ENCODE data around the gene VSIG4. TPM values are rescaled to one million over a fixed set of nuclear protein-coding genes. Genes with fewer than 3 reads are reported as not detected.

Gene VSIG4
- total RNA-seq, 1 experiment from 2014 or later, result 0.10 TPM

GRCh38 chrX:66030505-66031317 lies 9.2 kb downstream of the VSIG4 start:
- CTCF ChIA-PET, result no interaction called here
- POLR2A ChIA-PET, result no interaction called here
- no TSS peak for BruUV-seq (replicated peaks)
- in situ Hi-C loops (cut with HindIII; ENCODE audit: low pct_unique_long_range_greater_than_20kb, low sequenced_read_pairs) (no loop called here), intact Hi-C loops (cut with micrococcal nuclease; ENCODE audit: unreplicated experiment) (no loop called here)
- ATAC-seq, result no peak
- peak; percentile 60 for TF ChIP-seq CTCF (IDR thresholded peaks at IDR 0.05)
- TF ChIP-seq POLR2AphosphoS5 (IDR thresholded peaks at IDR 0.05; ENCODE audit: low read depth, low read length), result no peak
- no peak for TF ChIP-seq REST (IDR thresholded peaks at IDR 0.05; ENCODE audit: insufficient read depth in 1 of 2, low read depth in 2 of 2, low read length in 1 of 2)
- TF ChIP-seq TCF7L2 (IDR thresholded peaks at IDR 0.05; ENCODE audit: low read depth, low read length), result no peak
- TF ChIP-seq SIN3A (IDR thresholded peaks at IDR 0.05; ENCODE audit: borderline replicate concordance, insufficient read depth, low read depth, low read length), result no peak
- DNase-seq (ENCODE audit: low read depth, low spot score), result peak; percentile 15
- Histone ChIP-seq H3K27me3 (ENCODE audit: control insufficient read depth, insufficient read depth, low read length) (no peaks in the 10 kb centered on the region), H3K4me3 (ENCODE audit: low read depth in 2 of 2, low read length in 2 of 2) (no peak overlapping the region), H3K27ac (ENCODE audit: low read length) (no peak overlapping the region), H3K4me1 (ENCODE audit: control insufficient read depth, insufficient read depth, low read length) (no peaks in the 10 kb centered on the region), H3K36me3 (ENCODE audit: control insufficient read depth, insufficient read depth, low read length) (no peaks in the 10 kb centered on the region), H3K9me3 (ENCODE audit: control insufficient read depth, insufficient read depth, low read depth, low read length) (no peaks in the 10 kb centered on the region)

- H3K27me3 ChIP-seq (ENCODE audit: control insufficient read depth, insufficient read depth, low read length), result no peaks in the 10 kb centered on the region
- no peak for DNase-seq (ENCODE audit: low read depth, low spot score)
- no peaks in the 10 kb centered on the region for H3K9me3 ChIP-seq (ENCODE audit: control insufficient read depth, insufficient read depth, low read depth, low read length)
- POLR2A ChIA-PET, result no interaction called here
- H3K4me1 ChIP-seq (ENCODE audit: control insufficient read depth, insufficient read depth, low read length), result no peaks in the 10 kb centered on the region
- CTCF ChIA-PET, result no interaction called here
- no peaks in the 10 kb centered on the region for H3K36me3 ChIP-seq (ENCODE audit: control insufficient read depth, insufficient read depth, low read length)
- BruUV-seq (replicated peaks), result no TSS peak
- no peak overlapping the region for H3K4me3 ChIP-seq (ENCODE audit: low read depth in 2 of 2, low read length in 2 of 2)
- in situ Hi-C loops (cut with HindIII; ENCODE audit: low pct_unique_long_range_greater_than_20kb, low sequenced_read_pairs) (no loop called here), intact Hi-C loops (cut with micrococcal nuclease; ENCODE audit: unreplicated experiment) (no loop called here)
- no peak for ATAC-seq
- H3K27ac ChIP-seq (ENCODE audit: low read length), result no peak overlapping the region
- TF ChIP-seq REST (IDR thresholded peaks at IDR 0.05; ENCODE audit: insufficient read depth in 1 of 2, low read depth in 2 of 2, low read length in 1 of 2), result no peak
- no peak for TF ChIP-seq TCF7L2 (IDR thresholded peaks at IDR 0.05; ENCODE audit: low read depth, low read length)
- TF ChIP-seq CTCF (IDR thresholded peaks at IDR 0.05), result no peak
- no peak for TF ChIP-seq POLR2AphosphoS5 (IDR thresholded peaks at IDR 0.05; ENCODE audit: low read depth, low read length)
- TF ChIP-seq SIN3A (IDR thresholded peaks at IDR 0.05; ENCODE audit: borderline replicate concordance, insufficient read depth, low read depth, low read length), result no peak
Measured at GRCh38 chrX:66028936-66029335, 10.9 kb downstream of the VSIG4 start.

All from Panc1 (cell line).